Measurements from ENCODE around the gene MELK. TPM values are rescaled to one million over a fixed set of nuclear protein-coding genes. Genes with fewer than 3 reads are reported as not detected.

MELK gene
- total RNA-seq, 1 experiment from 2014 or later, result 63.2 TPM

GRCh38 chr9:36622121-36622520 is 49.4 kb downstream of the MELK start:
- intact Hi-C loops (cut with micrococcal nuclease), result loop anchor here (10.0 kb wide), 1 partner anchor 217 kb away; the partner anchor contains the start of gene RNF38
- peaks cover 75% of the 10 kb centered on the region for H3K79me2 ChIP-seq (ENCODE audit: insufficient read depth, low read length)

More at GRCh38 chr9:36622121-36622520, 49.4 kb downstream of the MELK start:
- no peak for ATAC-seq
- no peaks in the 10 kb centered on the region for H3K27me3 ChIP-seq (ENCODE audit: insufficient read depth, low read length)
- 0 out of 2 replicates have a peak, but pooled peaks cover 5% of the 10 kb centered on the region for H4K20me1 ChIP-seq (ENCODE audit: insufficient read depth)
- no peak overlapping the region for H3K27ac ChIP-seq (ENCODE audit: low read depth, low read length)
- no TSS peak for BruUV-seq (replicated peaks)
- RAD21 ChIA-PET (ENCODE audit: low non-redundant PET in 1 of 2, low total read pairs in 2 of 2, uncharacterized antibody in 2 of 2, unreplicated experiment in 2 of 2), result no interaction called here
- H3K9me3 ChIP-seq (ENCODE audit: control insufficient read depth in 1 of 2, insufficient read depth in 1 of 2, low read depth in 1 of 2, low read length in 2 of 2), result no peaks in the 10 kb centered on the region
- peaks cover 3 to 19% of the 10 kb centered on the region in 2 experiments; a peak in 2 of 4 replicates for H3K4me1 ChIP-seq (ENCODE audit: control insufficient read depth in 1 of 2, insufficient read depth in 2 of 2, low read length in 2 of 2)
- H3K4me2 ChIP-seq (ENCODE audit: low read length), result no peak overlapping the region
- peaks cover 0 to 6% of the 10 kb centered on the region in 2 experiments; a peak in 2 of 4 replicates for H3K36me3 ChIP-seq (ENCODE audit: control insufficient read depth in 1 of 2, insufficient read depth in 2 of 2, low read length in 2 of 2)
- TF ChIP-seq MAX (IDR thresholded peaks at IDR 0.05), result no peak
- TF ChIP-seq CTCF (IDR thresholded peaks at IDR 0.05 in 2 of 3, conservative IDR thresholded peaks at IDR 0.05 in 1 of 3; ENCODE audit: borderline replicate concordance in 1 of 3, insufficient read depth in 1 of 3, low read depth in 2 of 3, low read length in 2 of 3), result no peak
- no peak for TF ChIP-seq RAD21 (IDR thresholded peaks at IDR 0.05; ENCODE audit: low read depth)
- no peak for TF ChIP-seq EZH2phosphoT487 (IDR thresholded peaks at IDR 0.05; ENCODE audit: borderline replicate concordance)
- no peak for TF ChIP-seq ATF3 (IDR thresholded peaks at IDR 0.05)
- TF ChIP-seq SRF (IDR thresholded peaks at IDR 0.05; ENCODE audit: low read depth), result no peak
- TF ChIP-seq SP1 (IDR thresholded peaks at IDR 0.05; ENCODE audit: low read depth), result no peak
- no peak for TF ChIP-seq ZBTB33 (IDR thresholded peaks at IDR 0.05; ENCODE audit: extremely low read depth, insufficient replicate concordance, low read length)
- TF ChIP-seq SIN3A (IDR thresholded peaks at IDR 0.05; ENCODE audit: low read depth), result no peak
- TF ChIP-seq CBX3 (IDR thresholded peaks at IDR 0.05; ENCODE audit: low read depth), result no peak
- no peak for TF ChIP-seq EZH2 (IDR thresholded peaks at IDR 0.05)
- no peak for TF ChIP-seq POLR2AphosphoS5 (IDR thresholded peaks at IDR 0.05; ENCODE audit: low read depth, low read length)
- TF ChIP-seq FOSL1 (IDR thresholded peaks at IDR 0.05; ENCODE audit: low read depth), result no peak
- CTCF ChIA-PET, result no interaction called here
- H3K9ac ChIP-seq (ENCODE audit: low read length), result no peak overlapping the region
- H2AFZ ChIP-seq (ENCODE audit: low read depth, low read length, poor library complexity, severe bottlenecking), result no peak overlapping the region
- DNase-seq (ENCODE audit: low read depth, low spot score), result no peak
- no peaks in the 10 kb centered on the region for H3K9me2 ChIP-seq (ENCODE audit: insufficient read depth)
- POLR2A ChIA-PET, result no interaction called here
- H3K4me3 ChIP-seq (replicated peaks in 1 of 2; ENCODE audit: low read depth in 1 of 2, low read length in 2 of 2), result no peak overlapping the region
